Neural progenitor cell (in vitro differentiated cells): Measurements from ENCODE around the gene GMDS. TPM values are rescaled to one million over a fixed set of nuclear protein-coding genes. Genes with fewer than 3 reads are reported as not detected.

Source experiments
- DNase-seq: peaks from one replicate; pipeline ENCODE4 v3.0.0-alpha.2; 2016; ENCODE audit warnings: low spot score
- H2AFZ ChIP-seq: fragments of 200-600 bp; sonication (generic); replicated peaks from 2 replicates; pipeline ENCODE4 v1.6.1; 2016; ENCODE audit warnings: antibody characterized with exemption
- H3F3A ChIP-seq: fragments of 200-600 bp; sonication (generic); 2 replicates; pipeline ENCODE4 v1.6.1; 2016; ENCODE audit warnings: antibody characterized with exemption, low read depth
- H3K27ac ChIP-seq: fragments of 200-600 bp; sonication (generic); 2 replicates; pipeline ENCODE4 v1.5.1; 2016; ENCODE audit warnings: mild to moderate bottlenecking
- H3K27me3 ChIP-seq: fragments of 200-600 bp; sonication (generic); 2 replicates; pipeline ENCODE4 v1.6.1; 2016; ENCODE audit warnings: mild to moderate bottlenecking, moderate library complexity
- H3K36me3 ChIP-seq: fragments of 200-600 bp; sonication (generic); 2 replicates; pipeline ENCODE4 v1.5.1; 2016
- H3K4me1 ChIP-seq: fragments of 200-600 bp; sonication (generic); 2 replicates; pipeline ENCODE4 v1.6.1; 2016; ENCODE audit warnings: mixed run types
- H3K4me2 ChIP-seq: fragments of 200-600 bp; sonication (generic); 2 replicates; pipeline ENCODE4 v1.6.1; 2016
- H3K4me3 ChIP-seq: fragments of 200-600 bp; sonication (generic); 2 replicates; pipeline ENCODE4 v1.5.1; 2016
- H3K79me2 ChIP-seq: fragments of 200-600 bp; sonication (generic); 2 replicates; pipeline ENCODE4 v1.6.1; 2016; ENCODE audit warnings: low read depth
- H3K9ac ChIP-seq: fragments of 200-600 bp; sonication (generic); 2 replicates; pipeline ENCODE4 v1.6.1; 2016
- H3K9me3 ChIP-seq: fragments of 200-600 bp; sonication (generic); 2 replicates; pipeline ENCODE4 v1.5.1; 2016; ENCODE audit warnings: low read depth
- H4K20me1 ChIP-seq: fragments of 200-600 bp; sonication (generic); 2 replicates; pipeline ENCODE4 v1.6.1; 2016; ENCODE audit warnings: low read depth
- H3K27ac Mint-ChIP-seq: 3 replicates; pipeline ENCODE4 v1.8.0; 2021; ENCODE audit warnings: mixed read lengths
- H3K27me3 Mint-ChIP-seq: 2 replicates; pipeline ENCODE4 v1.8.0; 2022; ENCODE audit warnings: low read depth, mild to moderate bottlenecking, inconsistent platforms, moderate library complexity, mixed read lengths; ENCODE audit not compliant: insufficient read depth
- H3K36me3 Mint-ChIP-seq: 3 replicates; pipeline ENCODE4 v1.8.0; 2021; ENCODE audit warnings: mixed read lengths
- H3K4me1 Mint-ChIP-seq: 3 replicates; pipeline ENCODE4 v1.8.0; 2021; ENCODE audit warnings: mixed read lengths
- H3K4me3 Mint-ChIP-seq: 3 replicates; pipeline ENCODE4 v1.8.0; 2021; ENCODE audit warnings: mild to moderate bottlenecking, moderate library complexity, mixed read lengths
- H3K9me3 Mint-ChIP-seq: 3 replicates; pipeline ENCODE4 v1.8.0; 2020; ENCODE audit warnings: mixed read lengths
- CTCF ChIP-seq: fragments of 200-600 bp; sonication (generic); IDR thresholded peaks from 2 replicates; pipeline ENCODE4 v1.5.1; 2017; ENCODE audit warnings: antibody characterized with exemption, mild to moderate bottlenecking
- EZH2 ChIP-seq: fragments of 200-600 bp; sonication (generic); IDR thresholded peaks from 2 replicates; pipeline ENCODE4 v1.6.1; 2017; ENCODE audit warnings: antibody characterized with exemption, mild to moderate bottlenecking, moderate library complexity
- EZH2phosphoT487 ChIP-seq: fragments of 200-600 bp; sonication (generic); IDR thresholded peaks from 2 replicates; pipeline ENCODE4 v1.6.1; 2017; ENCODE audit warnings: antibody characterized with exemption
- total RNA-seq: library from RNA; depleted of rRNA; stranded (reverse); fragments of >200 nt; gene quantifications from 2 replicates; pipeline ENCODE4 v1.2.3, GENCODE V29; 2015; ENCODE audit warnings: low replicate concordance

The GMDS gene
- total RNA-seq, 1 donor from 2014 or later = 22.6 TPM

GRCh38 chr6:2055911-2056310, 189.5 kb downstream of the GMDS start:
- Histone ChIP-seq H4K20me1 (no peaks in the 10 kb centered on the region), H3K36me3 (no peaks in the 10 kb centered on the region), H3K4me3 (no peak overlapping the region), H3F3A (no peaks in the 10 kb centered on the region), H3K9me3 (no peaks in the 10 kb centered on the region), H3K4me1 (no peaks in the 10 kb centered on the region), H3K9ac (no peak overlapping the region), H3K27ac (no peak overlapping the region), H3K4me2 (no peak overlapping the region), H3K79me2 (no peaks in the 10 kb centered on the region), H2AFZ (no peak overlapping the region), H3K27me3 (no peaks in the 10 kb centered on the region)
- no peak for DNase-seq
- H3K36me3 Mint-ChIP-seq = no peaks in the 10 kb centered on the region
- no peak overlapping the region for H3K4me3 Mint-ChIP-seq
- no peaks in the 10 kb centered on the region for H3K27me3 Mint-ChIP-seq
- peaks cover 5% of the 10 kb centered on the region for H3K9me3 Mint-ChIP-seq
- TF ChIP-seq EZH2phosphoT487 = no peak
- TF ChIP-seq CTCF = no peak
- no peak for TF ChIP-seq EZH2
- H3K4me1 Mint-ChIP-seq = no peaks in the 10 kb centered on the region
- no peak overlapping the region for H3K27ac Mint-ChIP-seq

- TF ChIP-seq CTCF (no peak), EZH2 (no peak), EZH2phosphoT487 (no peak)
- Histone ChIP-seq H3K27me3 (no peaks in the 10 kb centered on the region), H3K4me2 (no peak overlapping the region), H3K4me1 (no peaks in the 10 kb centered on the region), H4K20me1 (no peaks in the 10 kb centered on the region), H3K9ac (no peak overlapping the region), H3K27ac (no peak overlapping the region), H3K9me3 (no peaks in the 10 kb centered on the region), H3K4me3 (no peak overlapping the region), H2AFZ (no peak overlapping the region), H3K36me3 (no peaks in the 10 kb centered on the region), H3F3A (no peaks in the 10 kb centered on the region), H3K79me2 (no peaks in the 10 kb centered on the region)
- H3K4me1 Mint-ChIP-seq = no peaks in the 10 kb centered on the region
- no peak for DNase-seq
- H3K36me3 Mint-ChIP-seq = no peaks in the 10 kb centered on the region
- H3K27ac Mint-ChIP-seq = no peak overlapping the region
- H3K27me3 Mint-ChIP-seq = no peaks in the 10 kb centered on the region
- H3K4me3 Mint-ChIP-seq = no peak overlapping the region
- peaks cover 5% of the 10 kb centered on the region for H3K9me3 Mint-ChIP-seq
Measured at GRCh38 chr6:2055143-2055542, 190.3 kb downstream of the GMDS start.

- Mint-ChIP-seq H3K27me3 (no peaks in the 10 kb centered on the region), H3K36me3 (no peaks in the 10 kb centered on the region), H3K4me3 (no peak overlapping the region), H3K9me3 (peaks cover 5% of the 10 kb centered on the region), H3K4me1 (no peaks in the 10 kb centered on the region), H3K27ac (no peak overlapping the region)
- Histone ChIP-seq H4K20me1 (no peaks in the 10 kb centered on the region), H2AFZ (no peak overlapping the region), H3K36me3 (no peaks in the 10 kb centered on the region), H3K4me1 (no peaks in the 10 kb centered on the region), H3K9me3 (no peaks in the 10 kb centered on the region), H3K79me2 (no peaks in the 10 kb centered on the region), H3K4me3 (no peak overlapping the region), H3K27me3 (no peaks in the 10 kb centered on the region), H3K9ac (no peak overlapping the region), H3F3A (no peaks in the 10 kb centered on the region), H3K27ac (no peak overlapping the region), H3K4me2 (no peak overlapping the region)
- TF ChIP-seq EZH2phosphoT487 (no peak), CTCF (no peak), EZH2 (no peak)
- no peak for DNase-seq
Measured at GRCh38 chr6:2054516-2055067, 190.8 kb downstream of the GMDS start.
